ENCODE measurements around the gene NAT8L. TPM values are rescaled to one million over a fixed set of nuclear protein-coding genes. Genes with fewer than 3 reads are reported as not detected.

NAT8L gene
- polyA plus RNA-seq, 3 donors = 5.8 to 8.1 (median 6.2) TPM

DNA sequence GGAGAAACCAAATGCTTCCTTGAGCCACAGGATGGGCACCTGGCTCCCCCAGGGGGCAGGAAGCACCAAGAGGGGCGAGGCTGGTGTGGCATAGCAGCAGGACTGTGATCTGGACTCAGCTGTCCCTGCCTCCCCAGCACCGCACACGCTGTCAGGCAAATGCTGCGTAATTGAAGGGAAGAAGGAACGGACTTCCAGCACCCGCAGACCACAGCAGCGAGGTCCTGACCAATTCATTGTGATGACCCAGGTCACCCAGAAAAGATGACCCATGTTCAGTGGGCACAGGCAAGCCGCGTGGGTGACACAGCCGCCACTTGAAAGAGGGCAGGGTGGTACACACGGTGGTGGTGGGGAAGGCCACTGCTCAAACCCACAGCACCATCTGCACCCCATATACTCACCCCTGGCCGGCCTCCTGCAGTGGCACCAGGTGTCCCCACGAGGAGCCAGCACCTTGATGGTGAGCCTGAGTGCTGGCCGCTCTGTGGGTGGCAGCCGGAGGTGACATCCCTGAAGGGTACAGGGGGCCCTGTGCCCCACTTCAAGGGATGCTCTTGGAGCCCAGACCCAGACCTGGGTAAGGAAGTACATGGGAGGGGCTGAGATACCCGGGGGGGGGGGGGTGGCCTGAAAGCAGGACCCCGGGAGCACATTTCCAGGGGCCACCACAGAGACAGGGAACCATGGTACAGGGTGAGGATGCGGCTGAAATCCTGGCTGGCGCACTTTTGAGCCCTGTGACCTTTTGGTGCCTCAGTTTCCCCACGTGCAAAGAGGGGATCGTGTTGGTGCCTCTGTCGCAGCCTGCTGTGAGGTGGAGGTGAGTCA is 11.5 kb downstream of the NAT8L start:
- DNase-seq (ENCODE audit: extremely low read depth in 1 of 11, low read depth in 9 of 11, low spot score in 4 of 11) = no peak

DNA sequence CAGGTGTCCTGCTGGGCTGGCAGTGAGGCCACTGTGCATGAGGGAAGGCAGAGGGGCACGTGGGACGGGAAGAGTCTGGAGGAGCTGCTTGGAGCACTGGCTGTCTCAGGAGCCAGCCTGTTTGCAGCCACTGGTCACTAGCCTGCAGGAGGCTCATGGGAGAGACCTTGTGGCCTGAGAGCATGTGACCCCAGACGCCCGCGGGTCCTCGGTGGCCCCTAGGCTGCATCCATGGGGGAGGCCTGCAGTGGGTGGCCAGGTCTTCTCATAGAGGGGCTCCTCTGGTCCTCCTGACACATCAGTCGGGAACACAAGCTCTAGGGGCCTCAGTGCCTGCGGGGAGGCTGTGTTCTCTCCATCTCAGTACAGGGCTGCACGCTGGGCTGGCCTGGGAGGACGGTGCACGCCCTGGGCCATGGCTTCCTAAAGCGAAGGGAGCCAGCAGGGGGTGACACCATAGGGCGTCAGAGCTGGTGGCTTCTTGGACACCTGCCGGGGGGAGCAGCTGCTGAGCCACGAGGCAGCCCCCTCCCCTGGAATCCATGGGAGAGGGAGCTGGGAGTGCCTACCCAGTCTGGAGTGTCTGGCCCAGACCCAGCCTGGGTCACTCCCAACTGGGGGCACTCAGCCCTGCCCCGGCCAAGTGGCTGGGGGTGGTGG is 12.3 kb downstream of the NAT8L start:
- no peak for DNase-seq (ENCODE audit: extremely low read depth in 1 of 11, low read depth in 9 of 11, low spot score in 4 of 11)

DNA sequence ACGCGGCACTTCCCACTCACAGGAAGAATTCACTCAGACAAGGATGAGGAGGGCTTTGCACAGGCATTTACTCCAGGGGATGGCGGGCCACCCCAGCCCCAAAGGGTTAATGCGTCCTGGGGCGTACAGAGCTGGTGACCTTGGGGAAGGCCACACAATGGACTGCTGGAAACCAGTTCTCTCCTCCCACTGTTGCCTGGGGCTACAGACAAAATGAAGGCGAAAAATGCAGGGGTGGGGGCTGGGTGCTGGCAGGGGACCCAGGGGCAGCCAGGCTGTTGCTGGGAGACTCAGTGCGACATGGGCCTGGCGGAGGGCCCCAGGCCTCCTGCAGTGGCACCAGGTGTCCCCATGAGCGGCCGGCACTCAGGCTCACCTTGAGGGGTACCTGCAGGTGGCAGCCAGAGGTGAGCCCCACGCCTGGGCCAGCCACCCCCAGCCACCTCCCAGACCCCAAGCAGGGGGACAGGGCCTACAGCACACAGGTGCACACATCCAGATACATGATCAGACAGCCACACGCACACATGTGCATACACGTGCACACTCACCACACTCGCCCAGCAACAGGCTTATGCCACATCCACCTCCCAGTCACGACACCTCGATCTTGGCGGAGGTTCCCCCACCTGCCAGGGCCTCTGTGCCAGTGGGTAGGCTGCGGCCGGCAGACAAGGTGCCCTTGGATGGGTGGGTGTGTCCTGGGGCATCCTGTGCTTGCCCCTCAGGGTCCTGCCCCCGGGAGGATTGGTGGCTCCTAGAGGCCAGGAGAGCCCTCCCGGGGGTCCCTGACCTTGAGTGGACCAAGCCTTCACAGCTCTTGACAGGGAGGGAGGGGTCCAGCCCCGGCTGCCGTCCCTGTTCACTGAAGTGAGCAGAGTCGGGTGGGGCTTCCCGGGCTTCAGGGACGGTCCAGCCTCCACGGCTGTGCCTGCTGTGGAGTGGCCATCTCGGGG is 13.1 kb downstream of the NAT8L start:
- DNase-seq (ENCODE audit: extremely low read depth in 1 of 11, low read depth in 9 of 11, low spot score in 4 of 11) = peak in 2 of 11 donors; percentile 30 to 61

DNA sequence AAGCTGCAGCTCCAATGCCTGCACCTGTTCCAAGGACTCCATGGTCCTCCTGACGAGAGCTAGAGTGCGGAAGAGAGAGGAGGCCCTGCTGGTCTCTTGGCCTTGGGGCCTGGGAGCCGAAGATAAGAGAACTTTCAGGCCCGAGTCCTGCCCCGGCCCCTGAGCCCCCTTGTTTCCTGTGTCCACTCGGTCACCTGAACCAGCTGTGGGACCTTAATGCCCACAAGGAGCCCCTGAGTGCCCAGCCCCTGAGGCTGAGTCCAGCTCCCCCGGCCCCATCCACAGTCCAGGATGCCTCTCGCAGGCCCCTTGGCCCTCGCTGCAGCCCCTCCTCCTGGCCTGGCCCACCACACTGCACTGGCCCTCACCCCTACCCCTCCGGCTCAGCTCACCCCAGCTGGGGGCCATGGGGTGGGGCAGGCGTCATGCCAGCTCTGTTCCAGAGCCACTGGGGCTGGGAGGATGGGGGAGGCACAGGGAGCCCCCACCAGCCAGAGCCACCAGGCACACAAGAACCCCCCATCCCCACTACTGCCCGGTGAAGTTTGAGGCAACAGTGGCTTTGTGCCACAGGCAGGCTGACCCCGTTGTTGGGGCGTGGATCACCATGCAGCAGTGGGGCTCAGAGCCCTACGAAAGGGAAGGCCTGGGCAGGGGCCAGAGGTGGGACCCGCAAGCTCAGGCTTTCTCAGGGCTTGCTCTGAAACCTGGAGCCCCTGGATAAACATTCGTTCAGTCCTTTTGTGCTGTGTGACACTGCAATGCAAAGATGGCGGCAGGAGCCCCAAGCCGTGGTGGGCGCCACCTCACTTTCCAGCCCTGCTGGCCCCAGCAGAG is 14.1 kb downstream of the NAT8L start:
- no peak for DNase-seq (ENCODE audit: extremely low read depth in 1 of 11, low read depth in 9 of 11, low spot score in 4 of 11)

DNA sequence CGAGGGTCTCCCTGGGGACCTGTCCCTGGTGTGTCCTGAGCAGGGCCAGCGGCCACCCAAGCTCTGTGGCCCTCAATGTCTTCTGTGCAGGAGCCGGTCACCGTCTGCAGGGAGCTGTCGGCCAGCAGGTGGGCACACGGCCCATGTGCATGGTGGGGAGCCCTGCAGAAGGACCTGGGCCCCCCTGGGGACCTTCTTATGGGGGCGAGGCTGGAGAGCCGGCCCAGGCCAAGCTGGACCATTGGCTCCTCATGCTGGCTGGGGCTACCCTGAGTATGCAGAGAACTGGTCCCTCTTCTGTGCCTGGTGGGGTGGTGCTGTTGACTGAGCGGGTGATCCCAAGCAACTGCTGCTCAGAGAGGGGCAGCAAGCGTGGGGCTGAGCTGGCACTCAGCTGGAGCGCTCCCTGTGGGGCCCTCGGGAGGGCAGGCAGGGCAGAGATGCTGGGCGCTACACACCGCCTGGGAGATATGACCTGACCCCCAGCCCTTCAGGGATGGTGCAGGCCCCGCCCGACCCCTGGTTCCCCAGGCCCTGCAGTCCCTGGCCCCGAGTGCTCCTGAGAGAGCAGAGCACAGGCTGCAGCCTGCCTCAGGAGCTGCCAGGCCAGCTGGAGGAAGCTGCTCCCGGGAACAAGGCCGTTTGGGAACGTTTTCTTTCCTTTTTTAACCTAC is 14.8 kb downstream of the NAT8L start:
- DNase-seq (ENCODE audit: extremely low read depth in 1 of 11, low read depth in 9 of 11, low spot score in 4 of 11) = no peak

DNA sequence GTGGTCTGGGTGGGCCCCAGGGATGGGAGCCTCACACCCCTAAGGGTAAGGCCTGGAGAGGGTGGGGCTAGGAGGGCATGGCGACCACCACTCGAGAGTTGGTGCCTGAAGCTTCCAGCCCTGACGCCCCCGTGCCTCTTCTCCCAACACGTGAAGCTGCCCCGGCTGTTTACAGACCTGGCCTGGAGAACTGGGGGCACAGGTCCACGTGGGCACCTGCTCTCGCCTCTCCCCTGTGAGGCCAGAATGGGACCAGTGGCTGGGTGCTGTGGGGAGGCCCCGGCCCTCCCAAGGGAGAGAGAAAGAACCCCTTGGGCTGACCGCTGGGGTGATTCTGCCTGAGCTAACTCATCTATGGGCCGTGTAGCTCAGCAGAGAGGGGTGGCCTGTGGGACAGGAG is 15.5 kb downstream of the NAT8L start:
- no peak for DNase-seq (ENCODE audit: extremely low read depth in 1 of 11, low read depth in 9 of 11, low spot score in 4 of 11)

DNA sequence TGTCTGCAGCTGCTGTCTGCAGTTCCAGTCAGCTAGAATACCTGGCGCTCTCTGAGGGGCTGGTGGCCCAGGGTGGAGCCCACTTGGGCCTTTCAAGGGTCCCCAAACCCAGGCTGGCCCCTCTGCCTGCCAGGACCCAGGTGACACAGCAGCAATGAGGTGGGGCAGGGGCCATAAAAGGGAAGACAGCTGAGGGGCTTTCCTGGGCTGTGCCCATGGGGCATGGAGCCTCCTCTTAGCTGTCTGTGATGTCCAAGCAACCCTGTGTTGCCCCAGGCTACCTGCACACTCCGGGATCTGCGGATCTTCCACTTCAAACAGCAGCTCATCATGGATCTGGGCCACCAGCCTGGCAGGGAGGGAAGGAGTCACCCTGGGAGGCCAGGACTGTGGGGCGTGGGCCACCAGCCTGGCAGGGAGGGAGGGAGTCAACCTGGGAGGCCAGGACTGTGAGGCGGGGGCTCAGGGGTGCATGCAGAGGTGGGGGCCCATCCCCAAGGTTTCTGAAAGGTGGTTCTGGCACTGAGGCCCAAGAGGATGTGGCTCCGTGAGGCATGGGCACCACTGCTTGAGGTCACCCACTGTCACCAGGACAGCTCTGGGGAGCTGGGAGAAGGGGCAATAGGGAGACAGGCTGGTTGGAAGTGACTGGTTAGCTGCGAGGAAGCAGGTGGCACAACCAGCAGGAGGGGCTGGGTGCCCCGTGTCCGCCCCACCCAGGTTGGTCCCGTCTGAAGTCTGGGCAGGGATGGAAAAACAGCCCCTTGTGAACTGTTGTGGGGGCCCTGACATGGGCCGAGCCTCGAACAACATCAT is 16.3 kb downstream of the NAT8L start:
- no peak for DNase-seq (ENCODE audit: extremely low read depth in 1 of 11, low read depth in 9 of 11, low spot score in 4 of 11)

DNA sequence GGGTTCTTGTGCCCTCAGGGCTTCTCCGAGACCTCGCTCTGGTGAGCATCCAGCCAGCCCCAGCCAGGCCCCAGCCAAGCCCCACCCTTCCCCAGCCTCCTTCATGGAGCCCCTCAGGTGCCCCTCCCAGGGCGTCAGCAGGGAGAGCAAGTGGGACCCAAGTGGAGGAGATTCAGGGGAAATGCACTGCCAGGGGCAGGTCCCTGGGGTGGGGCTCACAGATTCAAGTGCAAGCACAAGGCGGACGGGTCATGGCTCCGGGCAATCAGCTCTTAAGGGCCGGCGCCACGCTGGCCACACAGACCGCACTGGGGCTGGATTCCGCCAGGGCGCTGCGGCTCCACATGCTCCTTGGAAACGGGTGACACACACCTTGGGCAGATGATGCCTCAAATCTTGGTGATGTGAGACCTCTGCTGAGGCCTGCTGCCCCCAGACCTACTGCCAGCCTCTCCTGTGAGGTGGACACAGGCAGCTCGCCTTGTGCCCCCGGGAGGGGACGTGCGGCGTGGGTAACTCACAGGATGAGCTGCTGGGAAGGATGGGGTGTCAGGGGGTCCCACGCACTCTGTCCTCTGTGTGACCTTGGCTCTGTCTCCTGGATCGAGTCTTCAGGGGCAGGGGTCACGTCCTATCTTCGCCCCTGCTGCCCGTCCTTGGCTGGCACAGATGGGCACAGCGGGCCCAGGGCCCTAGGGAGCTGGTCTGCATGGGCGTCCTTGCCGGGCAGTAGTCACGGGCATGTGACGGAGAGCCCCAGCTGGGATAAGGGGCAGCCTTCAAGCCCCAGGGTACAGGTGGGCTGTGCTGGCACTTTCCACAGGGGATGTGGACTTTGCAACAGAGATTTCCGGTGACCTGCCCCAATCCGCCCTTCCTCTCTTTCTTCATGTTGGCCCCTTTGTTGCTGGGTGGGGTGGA is 17.1 kb downstream of the NAT8L start:
- no peak for DNase-seq (ENCODE audit: extremely low read depth in 1 of 11, low read depth in 9 of 11, low spot score in 4 of 11)

DNA sequence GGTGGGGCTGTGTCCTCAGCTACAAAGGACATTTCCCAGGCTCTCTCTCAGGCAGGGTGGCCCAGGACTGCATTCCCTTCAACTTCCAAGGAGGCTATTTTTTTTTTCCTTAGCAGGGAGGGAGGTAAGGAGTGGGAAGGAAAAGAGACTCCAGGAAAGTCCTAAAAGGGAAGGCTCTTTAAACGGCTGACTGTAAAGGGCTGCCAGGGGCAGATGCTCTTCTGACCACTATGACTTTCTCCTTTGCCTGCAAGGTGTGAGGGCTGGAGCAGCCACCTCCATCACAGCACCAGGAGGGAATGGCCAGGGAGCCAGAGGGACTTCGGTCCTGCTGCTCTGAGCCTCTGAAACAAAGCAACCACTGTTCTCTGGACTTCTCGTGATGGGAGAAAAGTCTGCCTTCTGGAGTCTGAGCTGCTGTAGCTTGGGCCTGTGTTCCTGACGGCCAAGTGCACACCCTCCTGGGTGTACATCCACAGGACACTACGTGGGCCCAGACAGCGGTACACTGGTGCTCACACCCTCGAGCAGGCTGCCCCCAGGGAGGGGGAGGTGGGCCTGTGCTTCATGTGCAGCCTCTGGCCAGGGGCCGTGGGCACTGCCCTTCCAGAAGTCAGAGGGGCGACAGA is 17.9 kb downstream of the NAT8L start:
- DNase-seq (ENCODE audit: extremely low read depth in 1 of 11, low read depth in 9 of 11, low spot score in 4 of 11) = no peak

DNA sequence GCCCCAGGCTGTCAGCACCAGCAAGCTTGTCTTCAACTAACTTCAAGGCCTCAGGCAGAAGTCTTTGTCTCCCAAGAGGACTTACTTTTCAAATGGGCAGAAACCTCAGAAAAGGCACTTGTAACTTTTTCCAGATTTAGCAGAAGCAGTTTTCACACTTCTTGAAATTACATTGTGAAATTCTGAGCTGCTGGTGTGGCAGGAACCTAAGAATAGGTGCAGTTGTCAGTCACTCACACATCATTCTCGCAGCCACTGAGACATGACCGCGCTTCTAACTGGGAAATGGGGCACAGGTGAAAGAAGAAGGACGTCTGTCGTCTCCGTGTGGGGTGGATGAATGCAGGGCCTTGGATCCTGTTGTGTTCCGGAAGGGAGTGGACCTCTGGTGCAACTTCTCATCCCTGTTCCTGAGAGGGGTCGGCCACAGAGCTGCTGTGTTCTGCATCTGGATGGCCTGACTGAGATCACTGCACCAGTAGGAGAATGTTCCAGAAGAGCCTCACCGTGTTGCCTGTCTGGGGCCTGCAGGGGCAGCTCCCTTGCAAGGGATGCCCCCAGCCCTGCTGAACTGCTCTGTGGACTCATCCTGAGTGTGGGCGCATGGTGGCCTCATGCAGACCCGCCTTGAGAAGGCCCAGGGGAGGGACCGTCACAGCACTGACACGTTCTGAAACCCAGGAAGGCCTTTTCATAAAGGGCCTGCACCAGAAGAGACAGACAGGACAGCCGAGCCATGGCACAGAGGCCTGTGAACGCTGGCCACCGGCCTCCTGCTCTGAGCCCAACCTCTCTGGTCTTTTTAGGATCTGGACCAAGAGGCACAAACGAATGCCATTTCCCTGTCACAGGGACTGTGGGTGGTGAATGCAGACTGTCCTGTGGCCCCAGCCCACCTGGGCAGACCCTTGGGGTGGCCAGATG is 18.7 kb downstream of the NAT8L start:
- DNase-seq (ENCODE audit: extremely low read depth in 1 of 11, low read depth in 9 of 11, low spot score in 4 of 11) = no peak

DNA sequence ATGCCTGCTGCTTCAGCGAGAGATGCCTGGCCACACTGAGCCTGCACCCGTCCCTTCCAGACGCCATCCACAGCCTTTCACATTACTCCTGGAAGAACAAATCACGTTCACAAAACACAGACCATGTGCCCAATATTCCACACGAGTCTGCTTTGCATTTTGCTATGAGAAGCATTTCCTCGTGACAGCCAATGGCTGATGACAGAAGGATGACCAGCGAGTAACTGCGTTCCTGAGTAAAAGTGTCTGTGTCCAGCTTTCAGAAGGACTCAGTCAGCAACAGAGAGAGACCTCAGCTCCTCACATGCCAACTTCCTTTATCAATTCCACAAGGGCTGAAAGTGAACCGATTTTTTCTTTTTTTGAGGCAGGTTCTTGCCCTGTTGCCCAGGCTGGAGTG is 19.5 kb downstream of the NAT8L start:
- no peak for DNase-seq (ENCODE audit: extremely low read depth in 1 of 11, low read depth in 9 of 11, low spot score in 4 of 11)

DNA sequence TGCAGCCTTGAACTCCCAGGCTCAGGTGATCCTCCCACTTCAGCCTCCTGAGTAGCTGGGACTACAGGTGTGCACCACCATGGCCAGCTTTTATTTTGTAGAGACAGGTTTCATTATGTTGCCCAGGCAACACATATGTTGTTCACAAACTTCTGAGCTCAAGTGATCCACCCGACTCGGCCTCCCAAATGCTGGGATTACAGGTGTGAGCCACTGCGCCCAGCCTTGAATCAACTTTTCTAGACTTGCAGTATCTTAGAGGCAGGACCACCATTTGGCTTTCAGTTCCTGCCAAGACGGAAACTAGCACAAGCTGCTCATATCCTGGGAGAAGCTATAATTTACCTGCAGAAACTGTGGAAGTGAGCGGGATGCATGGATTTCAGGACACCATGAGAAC is 19.9 kb downstream of the NAT8L start:
- no peak for DNase-seq (ENCODE audit: extremely low read depth in 1 of 11, low read depth in 9 of 11, low spot score in 4 of 11)

DNA sequence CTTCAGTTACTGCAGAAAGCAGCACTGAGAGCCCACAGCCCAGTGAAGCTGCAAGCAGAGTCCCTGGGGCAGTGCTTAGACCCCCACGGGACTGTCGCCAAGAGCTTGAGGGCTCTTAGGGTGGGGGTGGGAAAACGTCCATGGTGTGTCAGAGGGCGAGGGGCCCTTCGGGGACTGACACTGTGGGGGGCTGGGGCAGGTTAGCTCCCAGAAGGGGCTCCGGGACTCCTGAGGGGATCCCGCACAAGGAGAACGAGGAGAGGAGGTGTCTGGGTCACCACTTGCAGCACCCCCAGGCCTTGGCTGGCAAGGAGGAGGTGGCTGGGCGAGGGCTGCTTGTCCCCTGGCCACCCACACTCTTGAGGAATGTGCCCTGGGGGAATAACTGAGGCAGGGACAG is 20.8 kb downstream of the NAT8L start:
- no peak for DNase-seq (ENCODE audit: extremely low read depth in 1 of 11, low read depth in 9 of 11, low spot score in 4 of 11)

DNA sequence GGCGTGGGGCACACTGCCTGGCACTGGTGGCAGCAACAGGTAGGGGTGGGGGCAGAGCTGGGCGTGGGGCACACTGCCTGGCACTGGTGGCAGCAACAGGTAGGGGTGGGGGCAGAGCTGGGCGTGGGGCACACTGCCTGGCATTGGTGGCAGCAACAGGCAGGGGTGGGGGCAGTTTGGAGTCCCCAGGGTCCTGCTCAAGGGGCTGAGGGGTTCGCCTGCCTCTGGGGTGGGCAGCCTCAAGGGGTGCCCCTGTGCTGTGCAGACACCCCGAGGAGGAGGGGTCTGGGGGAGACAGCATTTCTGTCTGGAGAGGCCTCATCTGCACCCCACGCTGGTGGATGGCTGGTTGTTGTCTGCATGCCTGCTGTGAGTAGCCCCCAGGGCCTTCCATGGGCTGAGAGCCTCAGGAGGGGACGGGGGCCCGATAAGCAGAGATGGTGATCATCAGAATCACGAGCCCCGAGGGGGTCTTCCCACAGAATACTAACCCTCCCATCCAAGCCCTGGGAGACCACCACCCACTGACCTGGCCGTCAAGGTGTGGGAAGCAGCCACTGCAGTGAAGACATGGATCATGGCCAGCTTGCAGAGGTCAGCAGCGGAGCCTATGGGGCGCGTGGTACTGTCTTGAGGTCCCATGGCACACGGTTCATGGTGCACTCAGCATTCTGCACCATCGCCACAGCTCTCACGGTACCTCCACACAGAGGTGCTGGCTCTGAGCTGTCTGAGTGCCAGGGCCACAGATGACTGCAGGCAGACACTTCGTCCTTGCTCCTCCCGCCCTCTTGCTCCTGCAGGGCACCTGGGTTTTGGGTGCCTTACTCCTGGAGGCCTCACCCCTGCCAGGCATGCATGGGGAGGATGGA is 21.5 kb downstream of the NAT8L start:
- DNase-seq (ENCODE audit: extremely low read depth in 1 of 11, low read depth in 9 of 11, low spot score in 4 of 11) = no peak

Measured in renal cortex interstitium (tissue), 11 donors.